Endothelial cell of umbilical vein (primary cell): ENCODE results near the gene PHACTR1. TPM values are rescaled to one million over a fixed set of nuclear protein-coding genes. Genes with fewer than 3 reads are reported as not detected.

Experiments
- BruUV-seq: library from RNA; stranded (reverse); fragments of 400-500 nt; replicated peaks from 2 replicates; lab custom pipeline; 2021; lab: Mats Ljungman, UMichigan
- CTCF ChIA-PET: fragments of 300-600, 350-600 bp; sonication (Branson Sonifier 250); formaldehyde crosslinking; loops from one replicate; lab custom pipeline; 2021; ENCODE audit warnings: antibody characterized with exemption, inconsistent platforms; lab: Charles Lee
- POLR2A ChIA-PET: fragments of 300-600, 350-600 bp; sonication (Branson Sonifier 250); formaldehyde crosslinking; loops from one replicate; lab custom pipeline; 2021; ENCODE audit warnings: antibody characterized with exemption, inconsistent platforms; lab: Charles Lee
- DNase-seq: peaks from one replicate; pipeline ENCODE4 v3.0.0-alpha.2; 2011; ENCODE audit warnings: low read depth, low spot score
- FAIRE-seq: peaks from 2 replicates; lab custom pipeline; 2011; peaks lifted over from hg19 to GRCh38; lab: Jason Lieb, UNC
- H2AFZ ChIP-seq: 2 replicates; pipeline ENCODE4 v1.6.0; 2012; ENCODE audit warnings: low read depth, low read length, control low read depth, inconsistent platforms
- H3K27ac ChIP-seq: 2 replicates; pipeline ENCODE4 v1.5.1; 2011; ENCODE audit warnings: low read depth, mild to moderate bottlenecking, control low read depth, low read length, moderate library complexity; ENCODE audit not compliant: insufficient read depth
- H3K27me3 ChIP-seq, 2 experiments: 2 replicates each; pipeline versions ENCODE4 v1.6.0 to v1.6.1; 2011; ENCODE audit warnings: low read length in 2 of 2, mixed read lengths in 1 of 2; ENCODE audit not compliant: control insufficient read depth in 2 of 2, insufficient read depth in 2 of 2
- H3K36me3 ChIP-seq, 2 experiments: 2 replicates in 1 of 2; 3 replicates in 1 of 2; pipeline ENCODE4 v1.5.1; 2011; ENCODE audit warnings: low read length in 2 of 2, mild to moderate bottlenecking in 1 of 2, moderate library complexity in 1 of 2; ENCODE audit not compliant: control insufficient read depth in 2 of 2, insufficient read depth in 2 of 2; ENCODE audit errors: extremely low read depth in 1 of 2
- H3K4me1 ChIP-seq: 3 replicates; pipeline ENCODE4 v1.5.1; 2011; ENCODE audit warnings: mild to moderate bottlenecking, low read length; ENCODE audit not compliant: control insufficient read depth, insufficient read depth; ENCODE audit errors: extremely low read depth
- H3K4me2 ChIP-seq: 2 replicates; pipeline ENCODE4 v1.6.1; 2011; ENCODE audit warnings: low read length, control low read depth, mixed read lengths; ENCODE audit not compliant: insufficient read depth
- H3K4me3 ChIP-seq, 3 experiments: fragments of 200-600 bp in 1 of 3; sonication (generic), shearing (Covaris generic) in 1 of 3; replicated peaks in 1 of 3; 2 replicates each; pipeline ENCODE4 v1.5.1; 2011 to 2016; ENCODE audit warnings: control low read depth in 3 of 3, low read length in 3 of 3, mild to moderate bottlenecking in 2 of 3, inconsistent platforms in 1 of 3, low read depth in 1 of 3, moderate library complexity in 1 of 3; ENCODE audit not compliant: insufficient read depth in 1 of 3
- H3K79me2 ChIP-seq: 2 replicates; pipeline ENCODE4 v1.6.0; 2012; ENCODE audit warnings: low read length, inconsistent platforms; ENCODE audit not compliant: control insufficient read depth, insufficient read depth
- H3K9ac ChIP-seq: replicated peaks from 2 replicates; pipeline ENCODE3; 2011; ENCODE audit warnings: low read length, control low read depth; ENCODE audit not compliant: insufficient read depth; ENCODE audit errors: extremely low read depth
- H3K9me1 ChIP-seq: replicated peaks from 3 replicates; pipeline ENCODE4 v1.6.0; 2011; ENCODE audit warnings: mild to moderate bottlenecking, low read length; ENCODE audit not compliant: control insufficient read depth, insufficient read depth; ENCODE audit errors: extremely low read depth
- H3K9me3 ChIP-seq: replicated peaks from 2 replicates; pipeline ENCODE4 v1.5.1; 2012; ENCODE audit warnings: low read length, inconsistent platforms; ENCODE audit not compliant: control insufficient read depth, insufficient read depth
- H4K20me1 ChIP-seq: replicated peaks from 2 replicates; pipeline ENCODE3; 2011; ENCODE audit warnings: mild to moderate bottlenecking, low read length; ENCODE audit not compliant: control insufficient read depth, insufficient read depth; ENCODE audit errors: extremely low read depth
- EZH2 ChIP-seq: IDR thresholded peaks from 2 replicates; pipeline ENCODE4 v1.6.1; 2012; ENCODE audit warnings: borderline replicate concordance, low read depth, mild to moderate bottlenecking, moderate library complexity, low read length, inconsistent platforms; ENCODE audit not compliant: severe bottlenecking
- FOS ChIP-seq: IDR thresholded peaks from 2 replicates; pipeline ENCODE4 v1.6.1; 2011; ENCODE audit warnings: mild to moderate bottlenecking, low read length, moderate library complexity, borderline replicate concordance; ENCODE audit not compliant: insufficient read depth
- GATA2 ChIP-seq: IDR thresholded peaks from 2 replicates; pipeline ENCODE4 v1.7.0; 2011; ENCODE audit warnings: low read depth, mild to moderate bottlenecking, moderate library complexity, mixed read lengths, low read length; ENCODE audit not compliant: insufficient read length, insufficient read depth
- JUN ChIP-seq: IDR thresholded peaks from 2 replicates; pipeline ENCODE4 v1.6.1; 2011; ENCODE audit warnings: borderline replicate concordance, low read depth; ENCODE audit not compliant: insufficient read length, insufficient read depth
- MYC ChIP-seq: IDR thresholded peaks from one replicate; pipeline ENCODE4 v1.6.1; 2011; ENCODE audit warnings: mild to moderate bottlenecking, low read depth, low read length
- POLR2A ChIP-seq: IDR thresholded peaks from 2 replicates; pipeline ENCODE4 v1.6.1; 2012; ENCODE audit warnings: low read depth, mild to moderate bottlenecking, control low read depth, low read length
- POLR2AphosphoS5 ChIP-seq: IDR thresholded peaks from 2 replicates; pipeline ENCODE4 v1.6.1; 2012; ENCODE audit warnings: low read depth, mild to moderate bottlenecking, control low read depth, low read length, moderate library complexity; ENCODE audit not compliant: insufficient read depth
- dilution Hi-C: fragments of 300-500 bp; cut with MboI; formaldehyde crosslinking; loops from one replicate; pipeline ENCODE4 v1.15.0; 2019; ENCODE audit warnings: low sequenced_read_pairs; ENCODE audit not compliant: extremely low pct_ligation_motif_present
- intact Hi-C: fragments of 100-400 bp; cut with micrococcal nuclease; formaldehyde crosslinking; loops from one replicate; pipeline ENCODE4 v1.10.0; 2022
- polyA plus RNA-seq, 4 experiments: library from polyadenylated mRNA; depleted of rRNA in 3 of 4; stranded (reverse) in 3 of 4; unstranded in 1 of 4; fragments of >200 nt; gene quantifications; 2 replicates each; pipeline versions ENCODE4 v1.2.1 to v1.2.3, GENCODE V29; 2011 to 2012; ENCODE audit warnings: missing spikeins in 1 of 4
- total RNA-seq: library from RNA; stranded (reverse); gene quantifications from 2 replicates; pipeline ENCODE4 v1.2.3, GENCODE V29; 2021
- TF ChIP-seq, protein P1 (sequence below), 2 donors: IDR thresholded peaks; 1 replicate in 1 of 2; 2 replicates in 1 of 2; pipeline ENCODE4 v1.5.1; 2011; ENCODE audit warnings: low read length in 2 of 2, mild to moderate bottlenecking in 2 of 2, moderate library complexity in 2 of 2, control low read depth in 1 of 2, inconsistent platforms in 1 of 2, low read depth in 1 of 2; ENCODE audit not compliant: insufficient read depth in 1 of 2; ENCODE audit errors: extremely low read depth in 1 of 2
- TF ChIP-seq, protein P2 (sequence below): IDR thresholded peaks from 2 replicates; pipeline ENCODE4 v1.6.1; 2011; ENCODE audit not compliant: insufficient read depth, insufficient read length

PHACTR1 gene
- total and polyA plus RNA-seq, 2 donors (not counting 3 experiments of a cell fraction or from before 2014, with no cell fraction given) = 2.4 to 23.2 TPM

DNA sequence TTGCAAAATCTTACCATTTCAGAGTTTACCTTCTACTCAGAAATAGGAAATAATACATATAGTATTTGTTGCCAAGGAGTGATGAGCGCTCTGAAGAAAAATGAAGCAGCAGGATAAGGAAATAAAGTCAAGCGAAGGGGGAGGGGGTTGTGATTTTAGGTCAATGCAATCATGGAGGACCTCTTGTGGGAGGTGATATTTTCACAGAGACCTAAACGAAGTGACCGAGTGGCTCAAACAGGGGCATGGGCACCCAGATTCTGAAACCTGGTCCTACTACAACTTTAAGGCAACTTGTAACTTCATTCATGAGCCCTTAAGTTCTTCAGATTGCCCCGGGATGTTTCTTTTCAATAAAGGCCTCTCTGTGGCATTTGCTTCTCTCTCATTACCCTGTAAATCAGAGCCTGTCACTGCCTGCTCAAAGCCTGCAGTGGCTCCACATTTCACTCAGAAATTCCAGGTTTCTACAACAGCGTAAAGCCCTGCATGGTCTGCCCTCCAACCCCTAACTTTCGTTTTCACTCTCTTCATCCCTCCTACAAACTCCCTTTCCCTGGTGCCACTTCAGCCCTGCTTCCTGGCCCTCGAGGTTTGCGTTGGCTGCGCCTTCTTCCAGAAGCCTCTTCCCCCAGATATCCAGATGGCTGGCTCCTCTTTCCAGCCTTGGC is 449.1 kb downstream of the PHACTR1 start:
- FAIRE-seq = no peak
- BruUV-seq = no TSS peak
- Histone ChIP-seq H3K9ac (no peak overlapping the region), H3K27me3 (no peaks in the 10 kb centered on the region), H2AFZ (no peak overlapping the region), H4K20me1 (no peaks in the 10 kb centered on the region), H3K4me1 (no peaks in the 10 kb centered on the region), H3K27ac (no peak overlapping the region), H3K9me1 (no peaks in the 10 kb centered on the region), H3K9me3 (no peaks in the 10 kb centered on the region), H3K36me3 (no peaks in the 10 kb centered on the region), H3K4me2 (no peak overlapping the region), H3K79me2 (no peaks in the 10 kb centered on the region), H3K4me3 (no peak overlapping the region)
- no peak for DNase-seq
- ChIA-PET POLR2A (no interaction called here), CTCF (interaction anchor here (1.7 kb wide), 1 partner anchor 29 kb away, joined by 4 read pairs; no protein-coding TSS in a partner anchor)
- dilution Hi-C loops = no loop called here
- TF ChIP-seq EZH2 = no peak
- TF ChIP-seq, protein P1, sequence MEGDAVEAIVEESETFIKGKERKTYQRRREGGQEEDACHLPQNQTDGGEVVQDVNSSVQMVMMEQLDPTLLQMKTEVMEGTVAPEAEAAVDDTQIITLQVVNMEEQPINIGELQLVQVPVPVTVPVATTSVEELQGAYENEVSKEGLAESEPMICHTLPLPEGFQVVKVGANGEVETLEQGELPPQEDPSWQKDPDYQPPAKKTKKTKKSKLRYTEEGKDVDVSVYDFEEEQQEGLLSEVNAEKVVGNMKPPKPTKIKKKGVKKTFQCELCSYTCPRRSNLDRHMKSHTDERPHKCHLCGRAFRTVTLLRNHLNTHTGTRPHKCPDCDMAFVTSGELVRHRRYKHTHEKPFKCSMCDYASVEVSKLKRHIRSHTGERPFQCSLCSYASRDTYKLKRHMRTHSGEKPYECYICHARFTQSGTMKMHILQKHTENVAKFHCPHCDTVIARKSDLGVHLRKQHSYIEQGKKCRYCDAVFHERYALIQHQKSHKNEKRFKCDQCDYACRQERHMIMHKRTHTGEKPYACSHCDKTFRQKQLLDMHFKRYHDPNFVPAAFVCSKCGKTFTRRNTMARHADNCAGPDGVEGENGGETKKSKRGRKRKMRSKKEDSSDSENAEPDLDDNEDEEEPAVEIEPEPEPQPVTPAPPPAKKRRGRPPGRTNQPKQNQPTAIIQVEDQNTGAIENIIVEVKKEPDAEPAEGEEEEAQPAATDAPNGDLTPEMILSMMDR (IDR thresholded peaks at IDR 0.05; ENCODE audit: extremely low read depth in 1 of 2, insufficient read depth in 1 of 2, low read depth in 1 of 2, low read length in 2 of 2) = no peak
- no peak for TF ChIP-seq POLR2A
- no peak for TF ChIP-seq POLR2AphosphoS5
- TF ChIP-seq, protein P2, sequence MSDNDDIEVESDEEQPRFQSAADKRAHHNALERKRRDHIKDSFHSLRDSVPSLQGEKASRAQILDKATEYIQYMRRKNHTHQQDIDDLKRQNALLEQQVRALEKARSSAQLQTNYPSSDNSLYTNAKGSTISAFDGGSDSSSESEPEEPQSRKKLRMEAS = no peak
- TF ChIP-seq JUN = no peak
- TF ChIP-seq MYC = no peak
- no peak for TF ChIP-seq GATA2
- no peak for TF ChIP-seq FOS
- intact Hi-C loops = no loop called here
